Fibroblast of lung (primary cell): Measurements from ENCODE around the gene ZRSR2. TPM values are rescaled to one million over a fixed set of nuclear protein-coding genes. Genes with fewer than 3 reads are reported as not detected.
A peak's percentile ranks its signal among the peaks of the same experiment; 100 is the strongest.

Source experiments
- DNase-seq, 2 donors: peaks; one replicate each; pipeline versions ENCODE4 v3.0.0 to v3.0.0-alpha.2; 2010; ENCODE audit warnings: low read depth in 2 of 2
- H2AFZ ChIP-seq: 2 replicates; pipeline ENCODE4 v1.5.1; 2012; ENCODE audit warnings: low read length, control low read depth, inconsistent platforms
- H3K27ac ChIP-seq: 2 replicates; pipeline ENCODE4 v1.5.1; 2011; ENCODE audit warnings: low read length, control low read depth; ENCODE audit not compliant: insufficient read depth
- H3K27me3 ChIP-seq: 2 replicates; pipeline ENCODE4 v1.5.1; 2011; ENCODE audit warnings: mild to moderate bottlenecking, low read length; ENCODE audit not compliant: control insufficient read depth, insufficient read depth
- H3K36me3 ChIP-seq: 2 replicates; pipeline ENCODE4 v1.5.1; 2011; ENCODE audit warnings: low read length; ENCODE audit not compliant: control insufficient read depth, insufficient read depth
- H3K4me1 ChIP-seq: 2 replicates; pipeline ENCODE4 v1.5.1; 2011; ENCODE audit warnings: low read length; ENCODE audit not compliant: control insufficient read depth, insufficient read depth; ENCODE audit errors: extremely low read depth
- H3K4me2 ChIP-seq: 2 replicates; pipeline ENCODE4 v1.5.1; 2011; ENCODE audit warnings: low read length, control low read depth; ENCODE audit not compliant: insufficient read depth; ENCODE audit errors: extremely low read depth
- H3K4me3 ChIP-seq, 4 experiments: fragments of 200-600 bp in 1 of 4; sonication (generic) in 1 of 4; replicated peaks in 1 of 4; 2 replicates each; pipeline ENCODE4 v1.5.1; 2011 to 2016; ENCODE audit warnings: low read length in 4 of 4, low read depth in 3 of 4, mild to moderate bottlenecking in 3 of 4, control low read depth in 2 of 4, inconsistent platforms in 1 of 4, mixed read lengths in 1 of 4; ENCODE audit not compliant: insufficient read depth in 1 of 4; ENCODE audit errors: control extremely low read depth in 1 of 4
- H3K79me2 ChIP-seq: 2 replicates; pipeline ENCODE4 v1.5.1; 2012; ENCODE audit warnings: mild to moderate bottlenecking, low read length, inconsistent platforms; ENCODE audit not compliant: control insufficient read depth, insufficient read depth
- H3K9ac ChIP-seq: 2 replicates; pipeline ENCODE4 v1.5.1; 2011; ENCODE audit warnings: mild to moderate bottlenecking, low read length, control low read depth; ENCODE audit not compliant: insufficient read depth
- H3K9me3 ChIP-seq: 2 replicates; pipeline ENCODE4 v1.5.1; 2012; ENCODE audit warnings: low read depth, low read length; ENCODE audit not compliant: control insufficient read depth, insufficient read depth
- H4K20me1 ChIP-seq: 2 replicates; pipeline ENCODE4 v1.5.1; 2011; ENCODE audit warnings: low read length; ENCODE audit not compliant: control insufficient read depth, insufficient read depth; ENCODE audit errors: extremely low read depth
- CTCF ChIP-seq, 2 donors: IDR thresholded peaks in 1 of 2; conservative IDR thresholded peaks in 1 of 2; 1 replicate in 1 of 2; 2 replicates in 1 of 2; pipeline ENCODE4 v1.5.1; 2011 to 2012; ENCODE audit warnings: low read length in 2 of 2, control low read depth in 1 of 2, inconsistent platforms in 1 of 2, low read depth in 1 of 2, mild to moderate bottlenecking in 1 of 2
- EZH2 ChIP-seq: IDR thresholded peaks from 2 replicates; pipeline ENCODE4 v1.5.1; 2012; ENCODE audit warnings: low read length, control low read depth, mild to moderate bottlenecking; ENCODE audit errors: missing control alignments
- polyA plus RNA-seq, 2 donors: library from polyadenylated mRNA; depleted of rRNA in 1 of 2; stranded (reverse) in 1 of 2; unstranded in 1 of 2; fragments of >200 nt; gene quantifications; 2 replicates each; pipeline ENCODE4 v1.2.1, GENCODE V29; 2011 to 2012; ENCODE audit warnings: missing spikeins in 1 of 2
- total RNA-seq: library from RNA; depleted of rRNA; stranded (reverse); fragments of >200 nt; gene quantifications from 2 replicates; pipeline ENCODE4 v1.2.1, GENCODE V29; 2014

The ZRSR2 gene
- total and polyA plus RNA-seq, 2 donors (not counting 1 experiment from before 2014, with no cell fraction given): 6.6 to 8.1 TPM

DNA sequence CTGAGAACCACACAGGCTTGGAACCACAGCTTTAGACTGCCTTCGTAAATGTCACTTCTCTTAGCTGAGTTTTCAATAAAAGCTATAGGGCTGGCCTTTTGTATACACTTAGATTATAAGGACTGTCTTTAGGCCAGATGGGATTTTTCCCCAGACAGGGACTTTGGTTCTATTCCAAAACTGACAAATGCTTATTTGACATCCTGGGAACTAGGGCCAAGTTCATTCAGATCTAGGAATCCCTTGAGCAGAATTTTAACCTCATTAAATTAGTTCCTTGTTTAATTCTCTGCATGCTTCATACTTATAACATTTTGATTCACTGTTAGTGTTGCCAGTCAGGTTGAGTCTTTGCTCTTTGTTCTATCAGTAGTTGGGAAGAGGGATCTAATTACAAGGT lies 23.1 kb downstream of the ZRSR2 start:
- Histone ChIP-seq H3K4me3 (no peak overlapping the region), H3K79me2 (no peaks in the 10 kb centered on the region), H2AFZ (no peak overlapping the region), H3K4me2 (no peak overlapping the region), H3K27ac (no peak overlapping the region), H3K9ac (no peak overlapping the region), H3K4me1 (no peaks in the 10 kb centered on the region), H3K9me3 (no peaks in the 10 kb centered on the region), H3K36me3 (no peaks in the 10 kb centered on the region), H3K27me3 (no peaks in the 10 kb centered on the region), H4K20me1 (no peaks in the 10 kb centered on the region)
- TF ChIP-seq CTCF (conservative IDR thresholded peaks at IDR 0.05 in 1 of 2, IDR thresholded peaks at IDR 0.05 in 1 of 2; ENCODE audit: low read depth in 1 of 2, low read length in 2 of 2) (no peak), EZH2 (no peak)
- no peak for DNase-seq

GRCh38 chrX:15814771-15815365 lies 24.6 kb downstream of the ZRSR2 start:
- no peak overlapping the region for H3K4me3 ChIP-seq
- H4K20me1 ChIP-seq: no peaks in the 10 kb centered on the region
- H3K9ac ChIP-seq: no peak overlapping the region
- no peaks in the 10 kb centered on the region for H3K27me3 ChIP-seq
- H3K36me3 ChIP-seq: no peaks in the 10 kb centered on the region
- DNase-seq: no peak
- no peak overlapping the region for H3K4me2 ChIP-seq
- H2AFZ ChIP-seq: no peak overlapping the region
- H3K27ac ChIP-seq: no peak overlapping the region
- no peaks in the 10 kb centered on the region for H3K9me3 ChIP-seq
- TF ChIP-seq EZH2 (no peak), CTCF (conservative IDR thresholded peaks at IDR 0.05 in 1 of 2, IDR thresholded peaks at IDR 0.05 in 1 of 2; ENCODE audit: low read depth in 1 of 2, low read length in 2 of 2) (no peak)
- H3K79me2 ChIP-seq: no peaks in the 10 kb centered on the region
- H3K4me1 ChIP-seq: no peaks in the 10 kb centered on the region

- DNase-seq: peak in 1 of 2 donors; percentile 33
- no peaks in the 10 kb centered on the region for H3K27me3 ChIP-seq
- no peak overlapping the region for H3K4me3 ChIP-seq
- H3K9ac ChIP-seq: no peak overlapping the region
- no peaks in the 10 kb centered on the region for H3K9me3 ChIP-seq
- H3K36me3 ChIP-seq: no peaks in the 10 kb centered on the region
- no peak overlapping the region for H2AFZ ChIP-seq
- TF ChIP-seq EZH2: no peak
- TF ChIP-seq CTCF (conservative IDR thresholded peaks at IDR 0.05 in 1 of 2, IDR thresholded peaks at IDR 0.05 in 1 of 2; ENCODE audit: low read depth in 1 of 2, low read length in 2 of 2): peak in 1 of 2 donors; percentile 37
- no peaks in the 10 kb centered on the region for H4K20me1 ChIP-seq
- H3K79me2 ChIP-seq: no peaks in the 10 kb centered on the region
- H3K4me1 ChIP-seq: no peaks in the 10 kb centered on the region
- H3K4me2 ChIP-seq: no peak overlapping the region
- no peak overlapping the region for H3K27ac ChIP-seq
These were observed 25.6 kb downstream of the ZRSR2 start for GRCh38 chrX:15815779-15816437.
